AG04450 (cell line): Measurements from ENCODE around the gene UBE2L5. TPM values are rescaled to one million over a fixed set of nuclear protein-coding genes. Genes with fewer than 3 reads are reported as not detected.

Experiments used
- CTCF ChIA-PET: fragments of 300-600, 350-600 bp; formaldehyde crosslinking; extraction: SDS; loops from one replicate; lab custom pipeline; 2022; ENCODE audit warnings: antibody characterized with exemption, inconsistent platforms; lab: Charles Lee
- POLR2A ChIA-PET: fragments of 350-600 bp; formaldehyde crosslinking; extraction: SDS; loops from one replicate; lab custom pipeline; 2021; ENCODE audit warnings: antibody characterized with exemption, inconsistent platforms; lab: Yijun Ruan, JAX
- DNase-seq: peaks from one replicate; pipeline ENCODE4 v3.0.0-alpha.2; 2011; ENCODE audit warnings: low read depth, low spot score
- H3K27ac ChIP-seq: one replicate; pipeline ENCODE4 v1.5.1; 2012; ENCODE audit warnings: low read depth, low read length, control low read depth
- H3K27me3 ChIP-seq: one replicate; pipeline ENCODE4 v1.6.0; 2012; ENCODE audit warnings: low read length; ENCODE audit not compliant: control insufficient read depth, insufficient read depth
- H3K4me3 ChIP-seq: 2 replicates; pipeline ENCODE4 v1.5.1; 2011; ENCODE audit warnings: mild to moderate bottlenecking, low read depth, low read length, control low read depth
- H3K9me3 ChIP-seq: 2 replicates; pipeline ENCODE4 v1.5.1; 2012; ENCODE audit warnings: low read length; ENCODE audit not compliant: control insufficient read depth, insufficient read depth
- CTCF ChIP-seq: IDR thresholded peaks from 2 replicates; pipeline ENCODE4 v1.5.1; 2011; ENCODE audit warnings: low read depth, low read length, control low read depth, inconsistent platforms
- polyA plus RNA-seq: library from polyadenylated mRNA; depleted of rRNA; stranded (reverse); fragments of >200 nt; gene quantifications from 2 replicates; pipeline ENCODE4 v1.2.3, GENCODE V29; 2011

The UBE2L5 gene
- polyA plus RNA-seq, 1 experiment = 0.81 TPM

- ChIA-PET POLR2A (no interaction called here), CTCF (no interaction called here)
- TF ChIP-seq CTCF = no peak
- no peak overlapping the region for H3K4me3 ChIP-seq
- no peaks in the 10 kb centered on the region for H3K27me3 ChIP-seq
- DNase-seq = no peak
- no peak overlapping the region for H3K27ac ChIP-seq
- H3K9me3 ChIP-seq = no peaks in the 10 kb centered on the region
These were observed 45.0 kb upstream of the UBE2L5 start for GRCh38 chr13:30377312-30377685.

- Histone ChIP-seq H3K27me3 (no peaks in the 10 kb centered on the region), H3K27ac (no peak overlapping the region), H3K4me3 (no peak overlapping the region), H3K9me3 (no peaks in the 10 kb centered on the region)
- POLR2A ChIA-PET = no interaction called here
- TF ChIP-seq CTCF = no peak
- CTCF ChIA-PET = no interaction called here
- DNase-seq = no peak
These were observed 44.1 kb upstream of the UBE2L5 start for GRCh38 chr13:30378191-30378590.

- ChIA-PET POLR2A (interaction anchor here (0.7 kb wide), 1 partner anchor 41 kb away, joined by 4 read pairs; no protein-coding TSS in a partner anchor), CTCF (no interaction called here)
- H3K9me3 ChIP-seq = no peaks in the 10 kb centered on the region
These were observed 41.2 kb upstream of the UBE2L5 start for GRCh38 chr13:30381049-30381448.

GRCh38 chr13:30382836-30383525 is 39.3 kb upstream of the UBE2L5 start:
- Histone ChIP-seq H3K9me3 (no peaks in the 10 kb centered on the region), H3K27me3 (no peaks in the 10 kb centered on the region), H3K27ac (no peak overlapping the region), H3K4me3 (no peak overlapping the region)
- ChIA-PET CTCF (interaction anchor here (0.6 to 0.7 kb wide), 3 partner anchors 37 to 268 kb away, joined by 3 read pairs; no protein-coding TSS in a partner anchor), POLR2A (no interaction called here)
- DNase-seq = no peak
- TF ChIP-seq CTCF = no peak

More at GRCh38 chr13:30381049-30381448, 41.2 kb upstream of the UBE2L5 start:
- DNase-seq = no peak
- TF ChIP-seq CTCF = no peak
- Histone ChIP-seq H3K4me3 (no peak overlapping the region), H3K27me3 (no peaks in the 10 kb centered on the region), H3K27ac (no peak overlapping the region)
